C1 segment of cervical spinal cord (tissue), 14 donors: ENCODE results near the gene LSM10.

Source experiments
- DNase-seq, 14 donors: peaks; one replicate each; lab custom pipeline; 2025; lab: John Stamatoyannopoulos, UW

The LSM10 gene

GRCh38 chr1:36351227-36351977 is 46.3 kb downstream of the LSM10 start:
- peak in 1 of 14 donors; percentile 18 for DNase-seq

GRCh38 chr1:36350659-36351226 is 47.0 kb downstream of the LSM10 start:
- peak in 3 of 14 donors; percentile 6 to 35 (median 25) for DNase-seq

GRCh38 chr1:36349839-36350238 is 47.9 kb downstream of the LSM10 start:
- DNase-seq: peak in 2 of 14 donors; percentile 6 to 16

GRCh38 chr1:36349241-36349671 is 48.5 kb downstream of the LSM10 start:
- DNase-seq: no peak

- no peak for DNase-seq
Observed at GRCh38 chr1:36346741-36347370, 50.9 kb downstream of the LSM10 start.

GRCh38 chr1:36345353-36345752 is 52.4 kb downstream of the LSM10 start:
- no peak for DNase-seq

GRCh38 chr1:36344395-36344680 is 53.4 kb downstream of the LSM10 start:
- no peak for DNase-seq

GRCh38 chr1:36343651-36344394 is 53.9 kb downstream of the LSM10 start:
- no peak for DNase-seq
